ENCODE measurements around the gene ZNF177.

The ZNF177 gene

DNA sequence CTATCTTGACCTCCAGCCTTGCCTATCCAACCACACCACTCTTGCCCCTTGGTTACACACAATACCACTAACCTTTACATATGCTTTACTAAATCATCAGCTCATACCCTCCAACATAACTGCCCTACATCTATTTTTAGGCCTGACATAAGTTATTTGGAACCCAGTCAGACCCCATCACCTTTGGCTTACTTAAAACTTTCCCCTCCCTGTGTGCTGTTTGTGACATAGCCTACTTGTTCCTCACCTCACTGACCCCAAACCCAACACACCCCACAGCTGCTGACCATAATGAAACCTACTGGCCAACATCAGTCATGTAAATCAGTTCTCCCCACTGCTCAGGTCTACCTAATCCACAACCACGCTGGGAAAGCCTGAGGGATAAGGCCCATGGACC, 67.6 kb downstream of the ZNF177 start:
- no peak for DNase-seq (ENCODE audit: low spot score)

DNA sequence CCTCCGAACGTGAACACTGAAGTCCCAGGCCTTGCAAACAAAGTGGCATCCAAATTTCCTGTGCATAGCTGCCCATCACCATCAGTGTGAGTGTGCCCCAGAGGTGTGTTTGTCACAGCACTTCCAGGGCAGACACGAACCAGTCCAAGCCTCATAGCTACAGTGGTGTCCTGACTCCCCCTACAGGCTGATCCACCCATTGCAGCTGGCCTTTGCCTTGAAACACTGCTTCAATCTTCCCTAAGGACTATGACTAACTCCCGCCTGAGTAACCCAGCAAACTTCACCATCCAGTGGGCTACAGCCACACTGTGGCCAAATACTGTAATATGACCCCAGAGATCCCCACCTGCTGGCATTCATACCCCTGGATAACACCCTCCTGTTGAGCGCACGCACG, 68.7 kb downstream of the ZNF177 start:
- DNase-seq (ENCODE audit: low spot score) = no peak

Data from pons (tissue), 1 donor.